GM21529 (cell line): ENCODE data around the gene MEAF6.

ENCODE experiments used
- ATAC-seq: cut with Tn5 transposase; IDR thresholded peaks from one replicate; pipeline ENCODE4 v1.9.1; 2021; ENCODE audit not compliant: unreplicated experiment

MEAF6 gene

GRCh38 chr1:37474697-37475379 lies 39.7 kb downstream of the MEAF6 start:
- no peak for ATAC-seq

GRCh38 chr1:37474046-37474696 lies 40.4 kb downstream of the MEAF6 start, which contains the start of gene ZC3H12A:
Gene ZC3H12A (plus strand): TSS chr1:37474580. CDS start chr1:37475497, 917 bp downstream.
- ATAC-seq, result peak; percentile 52

- no peak for ATAC-seq
Measured at GRCh38 chr1:37473431-37474045, 41.0 kb downstream of the MEAF6 start.

GRCh38 chr1:37472994-37473393 lies 41.6 kb downstream of the MEAF6 start:
- no peak for ATAC-seq

- ATAC-seq, result no peak
Measured at GRCh38 chr1:37472281-37472680, 42.3 kb downstream of the MEAF6 start.

- no peak for ATAC-seq
Measured at GRCh38 chr1:37471345-37472231, 43.0 kb downstream of the MEAF6 start.

GRCh38 chr1:37469386-37469785 lies 45.2 kb downstream of the MEAF6 start:
- no peak for ATAC-seq

- no peak for ATAC-seq
Measured at GRCh38 chr1:37468037-37468436, 46.5 kb downstream of the MEAF6 start.

- no peak for ATAC-seq
Measured at GRCh38 chr1:37465593-37466517, 48.7 kb downstream of the MEAF6 start.

- no peak for ATAC-seq
Measured at GRCh38 chr1:37464443-37464842, 50.1 kb downstream of the MEAF6 start.

GRCh38 chr1:37461698-37462436 lies 52.7 kb downstream of the MEAF6 start:
- ATAC-seq, result no peak

GRCh38 chr1:37458551-37458950 lies 56.0 kb downstream of the MEAF6 start:
- no peak for ATAC-seq

GRCh38 chr1:37456614-37457013 lies 58.0 kb downstream of the MEAF6 start:
- no peak for ATAC-seq

GRCh38 chr1:37455516-37455915 lies 59.0 kb downstream of the MEAF6 start:
- ATAC-seq, result no peak

GRCh38 chr1:37453647-37454046 lies 60.9 kb downstream of the MEAF6 start:
- no peak for ATAC-seq

GRCh38 chr1:37452416-37452815 lies 62.1 kb downstream of the MEAF6 start:
- no peak for ATAC-seq

GRCh38 chr1:37449936-37450335 lies 64.6 kb downstream of the MEAF6 start:
- ATAC-seq, result no peak

GRCh38 chr1:37448691-37449417 lies 65.7 kb downstream of the MEAF6 start:
- no peak for ATAC-seq

GRCh38 chr1:37448185-37448584 lies 66.4 kb downstream of the MEAF6 start:
- no peak for ATAC-seq
